Cardiac fibroblast (primary cell): ENCODE data around the gene IKBIP.

Experiments
- DNase-seq, 2 donors: peaks; one replicate each; pipeline versions ENCODE4 v3.0.0 to v3.0.0-alpha.2; 2010; ENCODE audit warnings: low read depth in 2 of 2
- H3K4me3 ChIP-seq, 2 donors: replicated peaks in 1 of 2; 1 replicate in 1 of 2; 2 replicates in 1 of 2; pipeline ENCODE4 v1.5.1; 2011; ENCODE audit warnings: low read depth in 2 of 2, low read length in 2 of 2, mild to moderate bottlenecking in 2 of 2, moderate library complexity in 1 of 2
- CTCF ChIP-seq: IDR thresholded peaks from one replicate; pipeline ENCODE4 v1.5.1; 2011; ENCODE audit warnings: low read depth, mild to moderate bottlenecking, low read length, inconsistent platforms

Gene IKBIP

GRCh38 chr12:98678236-98678945 is 33.8 kb upstream of the IKBIP start:
- DNase-seq = no peak
- H3K4me3 ChIP-seq = no peak overlapping the region
- TF ChIP-seq CTCF = no peak

DNA sequence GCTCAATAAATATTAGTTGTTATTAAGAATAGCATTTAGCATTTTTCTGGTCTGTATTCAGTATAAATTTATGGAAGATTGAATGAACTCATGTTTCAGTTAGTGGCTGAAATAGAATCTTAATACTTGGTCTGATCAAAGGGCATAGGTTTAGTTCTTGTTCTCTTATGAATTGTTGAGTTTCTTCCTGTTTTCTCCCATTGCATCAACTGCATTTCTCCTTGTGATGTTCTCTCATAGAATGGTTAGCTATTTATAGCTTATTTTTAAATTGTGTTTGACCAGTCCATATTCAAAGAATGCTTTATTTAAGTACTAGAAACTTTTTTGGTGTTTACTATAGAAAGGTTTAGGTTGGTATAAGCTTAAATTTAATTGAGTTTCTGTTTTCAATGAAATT is 30.3 kb upstream of the IKBIP start:
- TF ChIP-seq CTCF = no peak
- no peak overlapping the region for H3K4me3 ChIP-seq
- DNase-seq = no peak

DNA sequence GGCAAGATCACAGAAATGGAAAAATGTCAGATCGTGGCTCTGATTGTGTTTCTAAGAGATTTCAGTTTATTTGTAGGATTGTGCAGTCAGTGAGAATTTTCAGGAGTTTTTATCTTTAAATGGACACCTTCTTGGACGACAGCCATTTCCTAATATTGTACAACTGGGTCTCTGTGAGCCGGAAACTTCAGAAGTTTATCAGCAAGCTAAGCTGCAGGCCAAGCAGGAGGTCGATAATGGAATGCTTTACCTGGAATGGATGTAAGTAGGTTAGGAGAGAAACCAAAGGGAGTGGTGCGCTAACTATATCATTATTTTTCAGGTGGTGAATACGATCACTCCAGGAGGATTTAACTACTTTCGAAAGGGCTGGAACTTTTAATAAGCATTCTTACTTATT is 26.9 kb upstream of the IKBIP start:
- no peak overlapping the region for H3K4me3 ChIP-seq
- no peak for TF ChIP-seq CTCF
- peak in 1 of 2 donors; percentile 3 for DNase-seq

DNA sequence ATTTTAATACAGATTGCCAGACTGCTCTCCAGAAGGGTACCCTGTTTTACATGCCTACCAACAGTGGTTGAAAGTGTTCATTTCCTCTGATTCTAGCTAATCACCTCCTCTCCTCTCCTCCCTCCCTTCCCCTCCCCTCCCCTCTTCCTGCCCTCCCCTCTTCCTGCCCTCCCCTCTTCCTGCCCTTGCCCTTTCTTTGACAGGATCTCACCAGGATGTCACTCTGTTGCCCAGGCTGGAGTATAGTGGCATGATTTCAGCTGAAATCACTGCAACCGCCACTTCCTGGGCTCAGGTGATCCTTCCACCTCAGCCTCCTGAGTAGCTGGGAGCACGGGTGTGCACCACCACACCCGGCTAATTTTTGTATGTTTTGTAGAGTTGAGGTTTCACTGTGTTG is 25.2 kb upstream of the IKBIP start:
- no peak for DNase-seq
- no peak overlapping the region for H3K4me3 ChIP-seq
- no peak for TF ChIP-seq CTCF

- DNase-seq = no peak
- no peak for TF ChIP-seq CTCF
- H3K4me3 ChIP-seq = no peak overlapping the region
Measured at GRCh38 chr12:98660521-98660920, 15.9 kb upstream of the IKBIP start.

- no peak overlapping the region for H3K4me3 ChIP-seq
- DNase-seq = no peak
- TF ChIP-seq CTCF = no peak
Measured at GRCh38 chr12:98656289-98657101, 11.9 kb upstream of the IKBIP start.
